GM19099 (cell line): ENCODE measurements around the gene CFAP20DC.

Source experiments
- POLR2A ChIP-seq: IDR thresholded peaks from 3 replicates; pipeline ENCODE4 v1.6.1; 2011; ENCODE audit warnings: low read depth; ENCODE audit not compliant: insufficient read length; ENCODE audit errors: extremely low read depth

Gene CFAP20DC

GRCh38 chr3:58993547-58993946 is 56.3 kb downstream of the CFAP20DC start:
- TF ChIP-seq POLR2A, result no peak

- TF ChIP-seq POLR2A, result no peak
Measured at GRCh38 chr3:58991623-58992022, 58.2 kb downstream of the CFAP20DC start.

- TF ChIP-seq POLR2A, result no peak
Measured at GRCh38 chr3:58991026-58991425, 58.8 kb downstream of the CFAP20DC start.

DNA sequence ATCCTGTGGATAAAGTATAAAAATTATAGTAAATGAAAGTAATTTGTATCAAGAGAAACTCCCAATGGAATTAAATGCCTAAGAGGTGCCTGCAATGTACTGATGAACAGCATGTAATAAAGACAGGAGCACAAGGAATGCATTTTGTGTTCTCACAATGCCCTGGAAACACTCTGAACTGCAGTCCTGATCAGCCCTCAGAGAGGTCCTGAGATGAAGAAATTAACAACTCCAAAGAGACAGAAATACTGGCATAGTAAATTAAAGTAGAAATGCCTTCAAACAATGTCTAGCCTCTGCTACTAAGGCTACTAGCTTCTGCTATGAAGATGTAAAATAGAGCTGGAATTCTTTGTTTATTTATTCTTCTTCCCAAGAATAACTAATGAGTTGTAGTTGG is 59.9 kb downstream of the CFAP20DC start:
- TF ChIP-seq POLR2A, result no peak

DNA sequence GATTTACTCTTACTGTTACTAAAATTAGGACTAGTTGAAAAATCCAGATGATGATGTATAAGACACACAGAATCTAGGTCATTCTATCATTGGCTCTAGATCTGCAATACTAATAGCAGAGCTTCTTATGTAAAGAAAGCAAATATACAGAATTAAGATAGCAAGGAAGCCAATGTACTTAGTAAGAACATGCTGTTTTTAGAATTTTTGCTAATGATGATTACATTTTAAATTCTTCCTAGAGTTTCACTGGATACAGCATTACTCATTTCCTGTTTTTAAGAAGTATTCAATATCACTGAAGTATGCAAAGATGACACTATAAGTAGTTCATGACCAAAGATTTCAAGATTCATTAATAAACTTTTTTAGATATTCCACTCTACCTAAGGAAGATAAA is 60.7 kb downstream of the CFAP20DC start:
- TF ChIP-seq POLR2A, result no peak

DNA sequence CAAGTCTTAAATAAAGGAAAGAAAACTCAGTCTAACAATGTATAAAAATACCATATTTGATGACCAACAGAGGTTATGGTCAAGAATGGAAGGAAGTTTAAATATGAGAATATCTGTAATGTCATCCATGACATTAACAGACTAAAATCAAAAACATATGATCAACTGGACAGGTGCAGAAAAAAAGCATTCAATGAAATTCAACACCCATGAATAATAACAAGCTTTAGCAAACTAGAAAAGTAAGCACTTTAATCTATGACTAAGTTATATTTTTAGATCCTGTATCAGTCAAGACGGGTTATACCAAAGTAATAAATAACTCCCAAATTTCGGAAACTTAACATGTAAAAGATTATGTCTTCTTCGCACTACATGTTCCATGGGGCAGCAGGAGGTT is 61.8 kb downstream of the CFAP20DC start:
- TF ChIP-seq POLR2A, result no peak

GRCh38 chr3:58986654-58987053 is 63.2 kb downstream of the CFAP20DC start:
- TF ChIP-seq POLR2A, result no peak

GRCh38 chr3:58979840-58980239 is 70.0 kb downstream of the CFAP20DC start:
- no peak for TF ChIP-seq POLR2A

DNA sequence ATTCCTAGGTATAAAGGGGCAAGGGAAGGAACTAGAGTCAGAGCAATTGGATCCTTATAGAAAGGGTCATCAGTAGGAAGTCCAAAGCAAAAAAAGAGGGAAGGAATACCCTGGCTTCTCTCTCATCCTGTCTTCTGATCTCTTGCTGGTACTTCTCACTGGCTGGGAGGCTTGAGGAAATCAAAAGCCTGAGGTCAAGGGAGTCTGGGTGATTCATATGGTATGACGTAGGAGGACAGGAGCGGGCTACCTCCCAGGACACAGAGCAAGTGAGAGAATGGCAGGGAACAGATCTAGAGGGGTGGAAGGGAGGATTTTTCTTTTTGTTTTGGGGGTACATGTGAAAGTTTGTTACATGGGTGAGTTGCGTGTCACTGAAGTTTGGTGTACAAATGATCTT is 76.0 kb downstream of the CFAP20DC start:
- TF ChIP-seq POLR2A, result no peak

GRCh38 chr3:58965865-58966264 is 84.0 kb downstream of the CFAP20DC start:
- no peak for TF ChIP-seq POLR2A

- no peak for TF ChIP-seq POLR2A
Measured at GRCh38 chr3:58963928-58964503, 85.8 kb downstream of the CFAP20DC start.

DNA sequence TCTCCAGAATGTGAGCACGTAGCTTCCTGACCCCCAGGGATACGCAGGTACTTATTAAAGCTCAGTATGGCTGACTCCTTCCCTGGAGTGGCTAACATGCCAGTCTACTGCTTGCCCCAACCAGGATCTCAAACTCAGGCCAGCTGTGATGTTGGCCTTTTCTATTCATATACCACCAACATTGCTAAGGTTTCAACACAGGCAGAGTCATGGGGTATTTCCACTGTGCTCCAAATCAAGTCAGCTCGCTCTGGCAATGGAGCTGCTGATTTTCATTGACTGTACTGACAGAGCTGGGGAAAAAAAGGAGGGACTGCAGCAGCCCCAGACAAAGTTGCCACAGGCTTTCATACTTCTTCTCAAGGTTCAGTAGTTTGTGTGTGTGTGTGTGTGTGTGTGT is 87.0 kb downstream of the CFAP20DC start:
- no peak for TF ChIP-seq POLR2A

- no peak for TF ChIP-seq POLR2A
Measured at GRCh38 chr3:58962040-58962651, 87.7 kb downstream of the CFAP20DC start.

- no peak for TF ChIP-seq POLR2A
Measured at GRCh38 chr3:58955308-58955707, 94.5 kb downstream of the CFAP20DC start.

- TF ChIP-seq POLR2A, result no peak
Measured at GRCh38 chr3:58953288-58953687, 96.5 kb downstream of the CFAP20DC start.

DNA sequence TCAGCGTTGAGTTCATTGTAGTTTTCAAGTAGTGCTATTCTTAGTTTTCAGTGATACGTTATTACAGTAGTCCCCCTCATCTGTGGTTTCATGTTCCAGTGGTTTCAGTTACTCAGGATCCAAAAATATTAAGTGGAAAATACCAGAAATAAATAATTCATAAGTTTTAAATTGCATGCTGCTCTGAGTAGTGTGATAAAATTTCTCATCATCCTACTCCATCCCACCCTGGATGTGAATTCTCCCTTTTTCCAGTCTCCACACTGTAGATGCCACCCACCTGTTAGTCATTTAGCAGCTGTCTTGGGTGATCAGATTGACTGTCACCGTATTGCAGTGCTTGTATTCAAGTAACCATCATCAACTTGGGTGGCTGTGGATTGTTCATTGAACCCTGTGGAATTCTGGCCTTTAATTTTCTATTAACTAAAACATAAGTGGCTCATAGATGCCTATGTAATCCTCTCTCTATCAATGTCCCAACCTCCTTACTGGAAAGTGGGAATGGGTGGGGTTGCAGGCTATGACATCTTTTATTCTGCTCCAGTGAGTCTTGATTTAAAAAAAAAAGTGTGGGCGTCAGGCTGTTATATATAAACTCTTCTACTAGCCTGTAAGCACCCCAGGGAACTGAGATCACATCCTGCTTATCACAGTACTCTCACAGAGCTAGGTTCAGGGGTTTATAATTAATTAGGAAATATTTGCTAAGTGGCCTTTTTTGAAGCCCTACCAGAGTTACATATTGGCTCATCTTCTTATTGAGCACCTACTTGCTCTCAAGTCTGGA is 97.5 kb downstream of the CFAP20DC start:
- no peak for TF ChIP-seq POLR2A
